K562 (cell line): Measurements from ENCODE around the gene GAB2. TPM values are rescaled to one million over a fixed set of nuclear protein-coding genes. Genes with fewer than 3 reads are reported as not detected.
A peak's percentile ranks its signal among the peaks of the same experiment; 100 is the strongest.

Experiments
- ATAC-seq: fragments of 200-7000 bp; cut with Tn5 transposase; 3 replicates; pipeline ENCODE4 v1.9.1; 2020; ENCODE audit warnings: moderate library complexity
- BruUV-seq: library from RNA; stranded (reverse); fragments of 400-500 nt; replicated peaks from 2 replicates; lab custom pipeline; 2021; lab: Mats Ljungman, UMichigan
- CTCF ChIA-PET: fragments of 300-600 bp; formaldehyde crosslinking; extraction: SDS; loops from one replicate; lab custom pipeline; 2021; ENCODE audit warnings: low intra/inter-chr PET ratio; lab: Yijun Ruan, JAX
- POLR2A ChIA-PET: fragments of 300-600, 350-650 bp; sonication (Branson Sonifier 250); formaldehyde crosslinking; extraction: SDS; loops from one replicate; lab custom pipeline; 2021; ENCODE audit warnings: antibody characterized with exemption, inconsistent platforms; lab: Yijun Ruan, JAX
- DNase-seq, 4 experiments: peaks; one replicate each; pipeline versions ENCODE4 v3.0.0 to v3.0.0-alpha.2; 2011 to 2018; ENCODE audit warnings: low spot score in 3 of 4, mixed read lengths in 3 of 4; ENCODE audit errors: extremely low read depth in 1 of 4
- FAIRE-seq: peaks from 2 replicates; lab custom pipeline; 2011; peaks lifted over from hg19 to GRCh38; lab: Jason Lieb, UNC
- H2AFZ ChIP-seq: 2 replicates; pipeline ENCODE4 v1.6.0; 2011; ENCODE audit warnings: low read depth, low read length, control low read depth, inconsistent platforms
- H3K27ac ChIP-seq: fragments of 200-600 bp; 3 replicates; pipeline ENCODE4 v1.8.0; 2011; ENCODE audit warnings: low read depth, mild to moderate bottlenecking, control low read depth, inconsistent platforms, low read length, moderate library complexity, mixed read lengths; ENCODE audit errors: extremely low read depth
- H3K27me3 ChIP-seq, 2 experiments: fragments of 300-600 bp in 1 of 2; 2 replicates in 1 of 2; 3 replicates in 1 of 2; pipeline versions ENCODE4 v1.6.0 to v1.8.0; 2011; ENCODE audit warnings: inconsistent platforms in 2 of 2, low read length in 2 of 2, mild to moderate bottlenecking in 1 of 2, mixed read lengths in 1 of 2, moderate library complexity in 1 of 2; ENCODE audit not compliant: control insufficient read depth in 2 of 2, insufficient read depth in 2 of 2
- H3K36me3 ChIP-seq: fragments of 300-600 bp; 3 replicates; pipeline ENCODE4 v1.8.0; 2011; ENCODE audit warnings: mild to moderate bottlenecking, low read length, inconsistent platforms; ENCODE audit not compliant: control insufficient read depth, insufficient read depth
- H3K4me1 ChIP-seq, 2 experiments: fragments of 200-600 bp in 1 of 2; replicated peaks in 1 of 2; 2 replicates in 1 of 2; 3 replicates in 1 of 2; pipeline versions ENCODE4 v1.5.1 to v1.8.0; 2011; ENCODE audit warnings: inconsistent platforms in 2 of 2, low read length in 2 of 2, mild to moderate bottlenecking in 1 of 2, mixed read lengths in 1 of 2, moderate library complexity in 1 of 2; ENCODE audit not compliant: control insufficient read depth in 2 of 2, insufficient read depth in 2 of 2
- H3K4me2 ChIP-seq: 2 replicates; pipeline ENCODE4 v1.6.1; 2011; ENCODE audit warnings: low read length, control low read depth, inconsistent platforms, mixed read lengths; ENCODE audit not compliant: insufficient read depth
- H3K4me3 ChIP-seq: fragments of 200-600 bp; sonication (generic), shearing (Covaris generic); 2 replicates; pipeline ENCODE4 v1.5.1; 2016; ENCODE audit warnings: control low read depth, inconsistent platforms
- H3K79me2 ChIP-seq: fragments of 200-600 bp; 3 replicates; pipeline ENCODE4 v1.8.0; 2011; ENCODE audit warnings: low read length, inconsistent platforms; ENCODE audit not compliant: control insufficient read depth, insufficient read depth
- H3K9ac ChIP-seq, 2 experiments: 2 replicates each; pipeline versions ENCODE4 v1.6.0 to v1.6.1; 2011; ENCODE audit warnings: low read depth in 2 of 2, low read length in 2 of 2, control low read depth in 1 of 2, inconsistent platforms in 1 of 2, mild to moderate bottlenecking in 1 of 2, mixed read lengths in 1 of 2; ENCODE audit not compliant: insufficient read depth in 1 of 2
- H3K9me1 ChIP-seq: one replicate; pipeline ENCODE4 v1.6.0; 2011; ENCODE audit warnings: inconsistent platforms, mild to moderate bottlenecking, low read length, moderate library complexity; ENCODE audit not compliant: control insufficient read depth, insufficient read depth
- H3K9me3 ChIP-seq: replicated peaks from 2 replicates; pipeline ENCODE4 v1.5.1; 2011; ENCODE audit warnings: low read depth, low read length, inconsistent platforms; ENCODE audit not compliant: control insufficient read depth, insufficient read depth
- H4K20me1 ChIP-seq: replicated peaks from 2 replicates; pipeline ENCODE4 v1.6.1; 2011; ENCODE audit warnings: low read length, inconsistent platforms, mixed read lengths; ENCODE audit not compliant: control insufficient read depth, insufficient read depth
- ARID4B ChIP-seq: sonication (generic); formaldehyde crosslinking; IDR thresholded peaks from 2 replicates; pipeline ENCODE4 v1.8.0; 2022; ENCODE audit warnings: mild to moderate bottlenecking, missing genetic modification reagents
- CREBBP ChIP-seq: IDR thresholded peaks from one replicate; pipeline ENCODE4 v1.6.1; 2012; ENCODE audit warnings: low read depth, mild to moderate bottlenecking, control low read depth, inconsistent platforms, low read length
- CTCF ChIP-seq, 3 experiments: IDR thresholded peaks in 2 of 3; conservative IDR thresholded peaks in 1 of 3; 2 replicates each; pipeline ENCODE4 v1.5.1; 2011 to 2012; ENCODE audit warnings: low read length in 3 of 3, mild to moderate bottlenecking in 3 of 3, control low read depth in 2 of 3, improper control_type of control experiment in 1 of 3, inconsistent platforms in 1 of 3, low read depth in 1 of 3, mixed read lengths in 1 of 3, moderate library complexity in 1 of 3; ENCODE audit not compliant: insufficient read depth in 2 of 3
- FOXJ2 ChIP-seq: fragments of 200-800 bp; sonication (Bioruptor generic); IDR thresholded peaks from 2 replicates; pipeline ENCODE4 v1.6.1; 2016; ENCODE audit warnings: missing genetic modification characterization, missing compliant biosample characterization
- MAFG ChIP-seq: fragments of 450-650 bp; conservative IDR thresholded peaks from 2 replicates; pipeline ENCODE4 v1.6.1; 2016; ENCODE audit warnings: missing genetic modification characterization, missing compliant biosample characterization
- MXI1 ChIP-seq: IDR thresholded peaks from 2 replicates; pipeline ENCODE4 v1.6.1; 2011; ENCODE audit warnings: low read depth, mild to moderate bottlenecking, improper control_type of control experiment, low read length
- NFIX ChIP-seq: fragments of 250-450 bp; sonication (Bioruptor Pico); IDR thresholded peaks from 2 replicates; pipeline ENCODE4 v1.4.0; 2020; ENCODE audit warnings: low read depth, mild to moderate bottlenecking, moderate library complexity
- PBX2 ChIP-seq, 2 experiments: IDR thresholded peaks in 1 of 2; conservative IDR thresholded peaks in 1 of 2; 2 replicates each; pipeline ENCODE4 v1.6.1; 2016; ENCODE audit warnings: low read depth in 2 of 2, mild to moderate bottlenecking in 1 of 2, missing compliant biosample characterization in 1 of 2, missing genetic modification characterization in 1 of 2, moderate library complexity in 1 of 2
- POLR2AphosphoS5 ChIP-seq: IDR thresholded peaks from 2 replicates; pipeline ENCODE4 v1.6.1; 2011; ENCODE audit warnings: mild to moderate bottlenecking, low read depth, low read length, moderate library complexity; ENCODE audit not compliant: control insufficient read depth, insufficient read depth
- PTBP1 ChIP-seq: fragments of 200-400 bp; formaldehyde crosslinking; IDR thresholded peaks from 2 replicates; pipeline ENCODE4 v1.6.1; 2017; ENCODE audit warnings: low read depth, low read length
- SAFB ChIP-seq: fragments of 200-400 bp; formaldehyde crosslinking; IDR thresholded peaks from 2 replicates; pipeline ENCODE4 v1.6.1; 2017; ENCODE audit warnings: low read depth, low read length, borderline replicate concordance
- WGBS: fragments of 100-300 bp; shearing (Covaris generic); methylation state at CpG from one replicate; pipeline ENCODE4 v1.1.6; 2016; ENCODE audit warnings: low coverage, mixed read lengths; ENCODE audit not compliant: insufficient coverage; ENCODE audit errors: missing lambda C conversion rate; 5-methylcytosine and 5-hydroxymethylcytosine counted together
- in situ Hi-C: fragments of 300-500 bp; cut with MboI; formaldehyde crosslinking; loops from 4 replicates; pipeline ENCODE4 v1.15.0; 2018; ENCODE audit warnings: inconsistent platforms, mixed read lengths
- intact Hi-C: fragments of 100-400 bp; cut with micrococcal nuclease; formaldehyde crosslinking; loops from 2 replicates; pipeline ENCODE4 v1.14.2; 2022
- polyA plus RNA-seq, 8 experiments: library from polyadenylated mRNA; depleted of rRNA in 4 of 8; stranded (reverse) in 5 of 8; unstranded in 3 of 8; fragments of >200 nt; fragmentation: Nextera tagmentation in 2 of 8; fragmentation: Illumina TruSeq in 1 of 8; extraction: Ambion mirVana in 2 of 8; extraction: Trizol in 1 of 8; gene quantifications; 2 replicates each; pipeline versions ENCODE4 v1.2.1 to v1.2.3, GENCODE V29; 2011 to 2014; ENCODE audit warnings: inconsistent platforms in 1 of 8, missing spikeins in 1 of 8
- total RNA-seq, 7 experiments: library from RNA; depleted of rRNA in 6 of 7; stranded (reverse); fragments of >200 nt in 6 of 7; fragmentation: Illumina TruSeq in 2 of 7; extraction: Trizol in 2 of 7; gene quantifications; 2 replicates each; pipeline versions ENCODE4 v1.2.1 to v1.2.3, GENCODE V29; 2011 to 2021; ENCODE audit warnings: low replicate concordance in 1 of 7

The GAB2 gene
- total and polyA plus RNA-seq, 9 of the 15 experiments (the other 6 are each of a cell fraction or from before 2014, with no cell fraction given), result 2.3 to 35.2 (median 16.1) TPM

GRCh38 chr11:78230161-78230877, 187.3 kb downstream of the GAB2 start:
- Histone ChIP-seq H2AFZ (no peak overlapping the region), H3K4me2 (no peak overlapping the region), H3K36me3 (peaks cover 22% of the 10 kb centered on the region; the same call in 2 of the 3 replicates), H3K9ac (no peak overlapping the region; a peak in 1 of 4 replicates), H3K27me3 (no peaks in the 10 kb centered on the region), H3K9me3 (no peaks in the 10 kb centered on the region), H3K4me1 (peaks cover 10 to 23% of the 10 kb centered on the region in 2 experiments), H3K4me3 (no peak overlapping the region), H3K27ac (no peak overlapping the region), H3K79me2 (no peaks in the 10 kb centered on the region), H4K20me1 (no peaks in the 10 kb centered on the region), H3K9me1 (no peaks in the 10 kb centered on the region)
- POLR2A ChIA-PET, result no interaction called here
- ATAC-seq (peak; percentile 45), FAIRE-seq (no peak), DNase-seq (peak in 2 of 4 experiments; percentile 35 to 56)
- intact Hi-C loops (loop anchor here (5.0 kb wide), 1 partner anchor 107 kb away; no protein-coding TSS in a partner anchor), in situ Hi-C loops (no loop called here)
- CTCF ChIA-PET, result interaction anchor here (2.7 to 3.2 kb wide), 2 partner anchors 202 to 334 kb away, joined by 18 to 30 read pairs; no protein-coding TSS in a partner anchor
- no TSS peak for BruUV-seq
- WGBS, result 64% methylated on average over 7 of the region's 7 CpGs
- TF ChIP-seq CREBBP, result no peak
- TF ChIP-seq PTBP1, result no peak
- TF ChIP-seq CTCF (IDR thresholded peaks at IDR 0.05 in 2 of 3, conservative IDR thresholded peaks at IDR 0.05 in 1 of 3; ENCODE audit: insufficient read depth in 2 of 3, low read depth in 1 of 3, low read length in 3 of 3), result no peak
- peak; percentile 88 for TF ChIP-seq FOXJ2
- TF ChIP-seq MXI1, result no peak
- TF ChIP-seq PBX2 (CRISPR knock-in tag; IDR thresholded peaks at IDR 0.05; ENCODE audit: low read depth), result no peak
- TF ChIP-seq PBX2 (tag; conservative IDR thresholded peaks at IDR 0.05; ENCODE audit: low read depth), result peak; percentile 71
- TF ChIP-seq SAFB, result no peak
- TF ChIP-seq POLR2AphosphoS5, result no peak
- TF ChIP-seq ARID4B (CRISPR knock-in tag), result no peak
- TF ChIP-seq NFIX (CRISPR knock-in tag), result peak; percentile 92
- no peak for TF ChIP-seq MAFG (tag)
